ENCODE data around the gene CASP1. TPM values are rescaled to one million over a fixed set of nuclear protein-coding genes. Genes with fewer than 3 reads are reported as not detected.

CASP1 gene
- total RNA-seq, 2 experiments from 2014 or later: 0.99 TPM; not detected in 1

DNA sequence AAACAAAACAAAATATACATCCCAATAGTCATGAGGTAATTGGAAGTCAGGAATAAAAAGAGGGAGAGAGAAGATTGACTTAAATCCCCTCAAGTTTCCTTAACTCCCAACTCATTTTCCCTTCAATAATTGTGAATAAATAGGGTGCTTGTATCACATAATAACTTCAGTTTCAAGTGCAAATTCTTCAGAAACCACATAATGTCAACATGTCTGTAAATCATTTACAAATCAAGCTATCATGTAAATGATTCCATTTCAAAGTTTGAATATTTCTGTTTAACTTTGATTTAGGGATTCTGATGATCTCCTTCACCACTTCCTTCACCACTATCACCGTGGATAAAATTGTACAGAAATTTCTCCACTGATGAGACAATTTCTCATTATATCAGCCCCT, 35.2 kb downstream of the CASP1 start:
- Histone ChIP-seq H3K9me3 (ENCODE audit: low read length) (no peaks in the 10 kb centered on the region), H3K4me2 (ENCODE audit: low read length) (no peak overlapping the region), H2AFZ (ENCODE audit: low read length) (no peak overlapping the region), H3K4me3 (ENCODE audit: low read depth, low read length, poor library complexity, severe bottlenecking) (no peak overlapping the region), H3K4me1 (ENCODE audit: insufficient read depth, low read length, poor library complexity, severe bottlenecking) (no peaks in the 10 kb centered on the region), H4K20me1 (ENCODE audit: insufficient read depth, low read length) (no peaks in the 10 kb centered on the region), H3K79me2 (ENCODE audit: insufficient read depth, low read depth, low read length) (no peaks in the 10 kb centered on the region), H3K27ac (ENCODE audit: low read depth, low read length, poor library complexity, severe bottlenecking) (no peak overlapping the region), H3K36me3 (ENCODE audit: insufficient read depth, low read length) (no peaks in the 10 kb centered on the region; the same call in 1 of the 2 replicates), H3K9me2 (ENCODE audit: insufficient read depth, low read length) (no peaks in the 10 kb centered on the region)
- intact Hi-C loops (cut with micrococcal nuclease; ENCODE audit: unreplicated experiment): no loop called here
- DNase-seq (ENCODE audit: low spot score): no peak
- ChIA-PET POLR2A (no interaction called here), CTCF (ENCODE audit: unreplicated experiment) (no interaction called here)
- TF ChIP-seq, protein P1, sequence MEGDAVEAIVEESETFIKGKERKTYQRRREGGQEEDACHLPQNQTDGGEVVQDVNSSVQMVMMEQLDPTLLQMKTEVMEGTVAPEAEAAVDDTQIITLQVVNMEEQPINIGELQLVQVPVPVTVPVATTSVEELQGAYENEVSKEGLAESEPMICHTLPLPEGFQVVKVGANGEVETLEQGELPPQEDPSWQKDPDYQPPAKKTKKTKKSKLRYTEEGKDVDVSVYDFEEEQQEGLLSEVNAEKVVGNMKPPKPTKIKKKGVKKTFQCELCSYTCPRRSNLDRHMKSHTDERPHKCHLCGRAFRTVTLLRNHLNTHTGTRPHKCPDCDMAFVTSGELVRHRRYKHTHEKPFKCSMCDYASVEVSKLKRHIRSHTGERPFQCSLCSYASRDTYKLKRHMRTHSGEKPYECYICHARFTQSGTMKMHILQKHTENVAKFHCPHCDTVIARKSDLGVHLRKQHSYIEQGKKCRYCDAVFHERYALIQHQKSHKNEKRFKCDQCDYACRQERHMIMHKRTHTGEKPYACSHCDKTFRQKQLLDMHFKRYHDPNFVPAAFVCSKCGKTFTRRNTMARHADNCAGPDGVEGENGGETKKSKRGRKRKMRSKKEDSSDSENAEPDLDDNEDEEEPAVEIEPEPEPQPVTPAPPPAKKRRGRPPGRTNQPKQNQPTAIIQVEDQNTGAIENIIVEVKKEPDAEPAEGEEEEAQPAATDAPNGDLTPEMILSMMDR (conservative IDR thresholded peaks at IDR 0.05; ENCODE audit: low read length): no peak
- TF ChIP-seq EZH2phosphoT487 (IDR thresholded peaks at IDR 0.05; ENCODE audit: borderline replicate concordance, low read depth, low read length): no peak
- BruUV-seq (replicated peaks): no TSS peak

DNA sequence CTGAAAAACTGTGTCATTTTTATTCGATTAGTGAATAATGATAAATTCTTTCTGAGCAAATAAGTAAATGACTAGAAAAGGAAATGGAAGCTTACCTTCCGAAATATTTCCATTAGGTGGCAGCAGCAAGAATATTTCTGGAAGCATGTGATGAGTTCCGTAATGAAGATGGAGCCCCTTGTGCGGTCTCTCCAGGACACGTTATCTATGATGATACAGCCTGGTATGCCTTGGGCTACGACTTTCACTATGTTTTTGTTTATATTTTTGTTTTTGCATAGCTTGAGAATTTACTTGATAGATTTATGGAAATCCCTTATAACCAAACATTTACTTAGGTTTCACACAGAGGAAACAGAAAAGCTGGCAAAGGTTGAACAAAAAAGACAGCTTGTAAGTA, 37.7 kb downstream of the CASP1 start:
- Histone ChIP-seq H3K9me2 (ENCODE audit: insufficient read depth, low read length) (no peaks in the 10 kb centered on the region), H3K36me3 (ENCODE audit: insufficient read depth, low read length) (no peaks in the 10 kb centered on the region; the same call in 1 of the 2 replicates), H3K4me1 (ENCODE audit: insufficient read depth, low read length, poor library complexity, severe bottlenecking) (no peaks in the 10 kb centered on the region), H2AFZ (ENCODE audit: low read length) (no peak overlapping the region), H4K20me1 (ENCODE audit: insufficient read depth, low read length) (no peaks in the 10 kb centered on the region), H3K4me3 (ENCODE audit: low read depth, low read length, poor library complexity, severe bottlenecking) (no peak overlapping the region), H3K27ac (ENCODE audit: low read depth, low read length, poor library complexity, severe bottlenecking) (no peak overlapping the region), H3K79me2 (ENCODE audit: insufficient read depth, low read depth, low read length) (no peaks in the 10 kb centered on the region), H3K9me3 (ENCODE audit: low read length) (no peaks in the 10 kb centered on the region), H3K4me2 (ENCODE audit: low read length) (no peak overlapping the region)
- ChIA-PET CTCF (ENCODE audit: unreplicated experiment) (no interaction called here), POLR2A (interaction anchor here (1.1 kb wide), 1 partner anchor 493 kb away, joined by 3 read pairs; no protein-coding TSS in a partner anchor)
- intact Hi-C loops (cut with micrococcal nuclease; ENCODE audit: unreplicated experiment): no loop called here
- no peak for DNase-seq (ENCODE audit: low spot score)
- BruUV-seq (replicated peaks): no TSS peak
- TF ChIP-seq, protein P1 (conservative IDR thresholded peaks at IDR 0.05; ENCODE audit: low read length): no peak
- TF ChIP-seq EZH2phosphoT487 (IDR thresholded peaks at IDR 0.05; ENCODE audit: borderline replicate concordance, low read depth, low read length): no peak

DNA sequence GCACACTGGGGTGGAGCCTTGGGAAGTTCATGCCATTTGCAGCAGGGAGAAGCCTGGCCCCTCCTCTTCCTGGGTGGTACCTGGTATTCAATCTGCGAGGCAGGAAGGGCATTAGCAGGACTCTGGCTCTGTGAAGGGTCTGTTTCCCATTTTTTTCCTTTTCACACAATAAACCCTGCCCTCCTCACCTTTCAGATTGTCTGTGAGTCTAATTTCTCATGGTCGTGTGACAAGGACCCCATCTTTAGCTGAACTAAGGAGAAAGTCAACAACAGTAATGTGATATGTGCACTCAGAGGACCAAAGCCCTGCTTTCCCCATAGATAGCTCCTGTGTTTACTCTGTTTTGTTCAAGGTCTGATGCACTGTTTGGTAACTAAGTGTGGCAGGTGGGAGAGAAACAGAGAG, 39.9 kb downstream of the CASP1 start:
- ChIA-PET CTCF (ENCODE audit: unreplicated experiment) (no interaction called here), POLR2A (interaction anchor here (0.6 kb wide), 1 partner anchor 159 kb away, joined by 3 read pairs; no protein-coding TSS in a partner anchor)
- BruUV-seq (replicated peaks): no TSS peak
- H3K4me3 ChIP-seq (ENCODE audit: low read depth, low read length, poor library complexity, severe bottlenecking): no peak overlapping the region
- DNase-seq (ENCODE audit: low spot score): no peak
- H3K36me3 ChIP-seq (ENCODE audit: insufficient read depth, low read length): no peaks in the 10 kb centered on the region
- H3K9me2 ChIP-seq (ENCODE audit: insufficient read depth, low read length): no peaks in the 10 kb centered on the region
- no peaks in the 10 kb centered on the region for H4K20me1 ChIP-seq (ENCODE audit: insufficient read depth, low read length)
- no peak overlapping the region for H3K4me2 ChIP-seq (ENCODE audit: low read length)
- intact Hi-C loops (cut with micrococcal nuclease; ENCODE audit: unreplicated experiment): no loop called here
- H3K79me2 ChIP-seq (ENCODE audit: insufficient read depth, low read depth, low read length): no peaks in the 10 kb centered on the region
- TF ChIP-seq, protein P1 (conservative IDR thresholded peaks at IDR 0.05; ENCODE audit: low read length): no peak
- no peak for TF ChIP-seq EZH2phosphoT487 (IDR thresholded peaks at IDR 0.05; ENCODE audit: borderline replicate concordance, low read depth, low read length)
- H3K9me3 ChIP-seq (ENCODE audit: low read length): no peaks in the 10 kb centered on the region
- H3K27ac ChIP-seq (ENCODE audit: low read depth, low read length, poor library complexity, severe bottlenecking): no peak overlapping the region
- no peak overlapping the region for H2AFZ ChIP-seq (ENCODE audit: low read length)
- no peaks in the 10 kb centered on the region for H3K4me1 ChIP-seq (ENCODE audit: insufficient read depth, low read length, poor library complexity, severe bottlenecking)
